ENCODE results near the gene FCHSD2. TPM values are rescaled to one million over a fixed set of nuclear protein-coding genes. Genes with fewer than 3 reads are reported as not detected.

The FCHSD2 gene
- polyA plus RNA-seq, 3 donors: 14.5 to 43.5 (median 16.6) TPM

GRCh38 chr11:73154178-73154577, 12.1 kb upstream of the FCHSD2 start:
- H3K4me1 Mint-ChIP-seq: peaks cover 69% of the 10 kb centered on the region
- H3K9me3 Mint-ChIP-seq: no peaks in the 10 kb centered on the region
- no CpG with 5 or more reads among the region's 3 CpGs for WGBS (ENCODE audit: insufficient coverage)
- H3K4me2 ChIP-seq (replicated peaks; ENCODE audit: extremely low read depth, low read length, poor library complexity, severe bottlenecking): peak overlapping the region; percentile 44
- TF ChIP-seq, protein P1, sequence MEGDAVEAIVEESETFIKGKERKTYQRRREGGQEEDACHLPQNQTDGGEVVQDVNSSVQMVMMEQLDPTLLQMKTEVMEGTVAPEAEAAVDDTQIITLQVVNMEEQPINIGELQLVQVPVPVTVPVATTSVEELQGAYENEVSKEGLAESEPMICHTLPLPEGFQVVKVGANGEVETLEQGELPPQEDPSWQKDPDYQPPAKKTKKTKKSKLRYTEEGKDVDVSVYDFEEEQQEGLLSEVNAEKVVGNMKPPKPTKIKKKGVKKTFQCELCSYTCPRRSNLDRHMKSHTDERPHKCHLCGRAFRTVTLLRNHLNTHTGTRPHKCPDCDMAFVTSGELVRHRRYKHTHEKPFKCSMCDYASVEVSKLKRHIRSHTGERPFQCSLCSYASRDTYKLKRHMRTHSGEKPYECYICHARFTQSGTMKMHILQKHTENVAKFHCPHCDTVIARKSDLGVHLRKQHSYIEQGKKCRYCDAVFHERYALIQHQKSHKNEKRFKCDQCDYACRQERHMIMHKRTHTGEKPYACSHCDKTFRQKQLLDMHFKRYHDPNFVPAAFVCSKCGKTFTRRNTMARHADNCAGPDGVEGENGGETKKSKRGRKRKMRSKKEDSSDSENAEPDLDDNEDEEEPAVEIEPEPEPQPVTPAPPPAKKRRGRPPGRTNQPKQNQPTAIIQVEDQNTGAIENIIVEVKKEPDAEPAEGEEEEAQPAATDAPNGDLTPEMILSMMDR (IDR thresholded peaks at IDR 0.05): no peak
- peak overlapping the region; percentile 44 to 83 for H3K27ac ChIP-seq (ENCODE audit: low read depth in 1 of 2, low read length in 2 of 2)
- peak; percentile 60 to 75 (median 74) for DNase-seq
- intact Hi-C loops (cut with micrococcal nuclease): no loop called here
- no peak overlapping the region for H3K9ac ChIP-seq (ENCODE audit: insufficient read depth, low read length, poor library complexity, severe bottlenecking)
- no peak overlapping the region for H3K4me3 Mint-ChIP-seq
- no peaks in the 10 kb centered on the region for H3K79me2 ChIP-seq (ENCODE audit: insufficient read depth, low read length)
- peak overlapping the region; percentile 73 for H2AFZ ChIP-seq (ENCODE audit: insufficient read depth, low read depth, low read length, poor library complexity, severe bottlenecking)
- peak overlapping the region in 1 of 3 experiments; percentile 37 for H3K4me3 ChIP-seq (replicated peaks in 1 of 3; ENCODE audit: low read depth in 2 of 3, low read length in 3 of 3)
- no peaks in the 10 kb centered on the region for H3K36me3 ChIP-seq (replicated peaks in 1 of 2; ENCODE audit: control insufficient read depth in 1 of 2, insufficient read depth in 2 of 2, low read length in 2 of 2)
- H3K4me1 ChIP-seq (ENCODE audit: control insufficient read depth in 1 of 2, insufficient read depth in 2 of 2, low read length in 2 of 2): peaks cover 57 to 66% of the 10 kb centered on the region in 2 donors
- no peaks in the 10 kb centered on the region for H3K27me3 Mint-ChIP-seq (ENCODE audit: low read depth in 3 of 3)
- H3K27ac Mint-ChIP-seq: peak overlapping the region; percentile 80 to 92 (median 86)
- no peaks in the 10 kb centered on the region for H3K36me3 Mint-ChIP-seq
- H3K9me3 ChIP-seq (replicated peaks in 1 of 2; ENCODE audit: control insufficient read depth in 1 of 2, insufficient read depth in 1 of 2, low read length in 2 of 2): no peaks in the 10 kb centered on the region
- no peaks in the 10 kb centered on the region for H3K27me3 ChIP-seq (ENCODE audit: control insufficient read depth in 2 of 2, insufficient read depth in 2 of 2, low read length in 2 of 2)
- no peaks in the 10 kb centered on the region for H4K20me1 ChIP-seq (ENCODE audit: insufficient read depth, low read length)

GRCh38 chr11:73152861-73153483, 10.9 kb upstream of the FCHSD2 start:
- 47% methylated on average over 6 of the region's 6 CpGs for WGBS (ENCODE audit: insufficient coverage)
- Histone ChIP-seq H3K9me3 (replicated peaks in 1 of 2; ENCODE audit: control insufficient read depth in 1 of 2, insufficient read depth in 1 of 2, low read length in 2 of 2) (no peaks in the 10 kb centered on the region), H3K36me3 (replicated peaks in 1 of 2; ENCODE audit: control insufficient read depth in 1 of 2, insufficient read depth in 2 of 2, low read length in 2 of 2) (no peaks in the 10 kb centered on the region), H2AFZ (ENCODE audit: insufficient read depth, low read depth, low read length, poor library complexity, severe bottlenecking) (peak overlapping the region; percentile 8), H3K9ac (ENCODE audit: insufficient read depth, low read length, poor library complexity, severe bottlenecking) (peak overlapping the region; percentile 19), H4K20me1 (ENCODE audit: insufficient read depth, low read length) (no peaks in the 10 kb centered on the region), H3K27me3 (ENCODE audit: control insufficient read depth in 2 of 2, insufficient read depth in 2 of 2, low read length in 2 of 2) (no peaks in the 10 kb centered on the region), H3K27ac (ENCODE audit: low read depth in 1 of 2, low read length in 2 of 2) (peak overlapping the region in 1 of 2 donors; percentile 83), H3K79me2 (ENCODE audit: insufficient read depth, low read length) (no peaks in the 10 kb centered on the region), H3K4me1 (ENCODE audit: control insufficient read depth in 1 of 2, insufficient read depth in 2 of 2, low read length in 2 of 2) (peaks cover 53 to 63% of the 10 kb centered on the region in 2 donors), H3K4me2 (replicated peaks; ENCODE audit: extremely low read depth, low read length, poor library complexity, severe bottlenecking) (no peak overlapping the region), H3K4me3 (replicated peaks in 1 of 3; ENCODE audit: low read depth in 2 of 3, low read length in 3 of 3) (no peak overlapping the region)
- Mint-ChIP-seq H3K27ac (peak overlapping the region in 5 of 7 donors; percentile 9 to 90 (median 61)), H3K4me1 (peaks cover 65% of the 10 kb centered on the region), H3K36me3 (no peaks in the 10 kb centered on the region), H3K9me3 (no peaks in the 10 kb centered on the region), H3K27me3 (ENCODE audit: low read depth in 3 of 3) (no peaks in the 10 kb centered on the region), H3K4me3 (no peak overlapping the region)
- intact Hi-C loops (cut with micrococcal nuclease): no loop called here
- TF ChIP-seq, protein P1 (IDR thresholded peaks at IDR 0.05): no peak
- no peak for DNase-seq

Measured in CD14-positive monocyte (primary cell).